Measurements from ENCODE around the gene SPDEF.

Gene SPDEF

GRCh38 chr6:34525431-34526175 lies 30.5 kb downstream of the SPDEF start:
- DNase-seq = no peak

- DNase-seq = no peak
Measured at GRCh38 chr6:34524971-34525370, 31.2 kb downstream of the SPDEF start.

GRCh38 chr6:34524499-34524898 lies 31.6 kb downstream of the SPDEF start:
- DNase-seq = no peak

- no peak for DNase-seq
Measured at GRCh38 chr6:34523441-34524206, 32.5 kb downstream of the SPDEF start.

GRCh38 chr6:34522761-34523160 lies 33.4 kb downstream of the SPDEF start:
- DNase-seq = no peak

GRCh38 chr6:34521463-34522285 lies 34.5 kb downstream of the SPDEF start:
- DNase-seq = peak; percentile 60 to 73

- DNase-seq = no peak
Measured at GRCh38 chr6:34520645-34521462, 35.3 kb downstream of the SPDEF start.

GRCh38 chr6:34519971-34520644 lies 36.0 kb downstream of the SPDEF start:
- no peak for DNase-seq

- DNase-seq = no peak
Measured at GRCh38 chr6:34518669-34519365, 37.3 kb downstream of the SPDEF start.

GRCh38 chr6:34517966-34518365 lies 38.2 kb downstream of the SPDEF start:
- DNase-seq = no peak

- DNase-seq = no peak
Measured at GRCh38 chr6:34517461-34517881, 38.7 kb downstream of the SPDEF start.

- DNase-seq = no peak
Measured at GRCh38 chr6:34516391-34517324, 39.5 kb downstream of the SPDEF start.

- DNase-seq = no peak
Measured at GRCh38 chr6:34515473-34516387, 40.4 kb downstream of the SPDEF start.

GRCh38 chr6:34514593-34515472 lies 41.3 kb downstream of the SPDEF start:
- no peak for DNase-seq

GRCh38 chr6:34514112-34514511 lies 42.0 kb downstream of the SPDEF start:
- DNase-seq = no peak

- DNase-seq = no peak
Measured at GRCh38 chr6:34513646-34514045, 42.5 kb downstream of the SPDEF start.

- no peak for DNase-seq
Measured at GRCh38 chr6:34512738-34513115, 43.4 kb downstream of the SPDEF start.
